GM12891 (cell line): ENCODE data around the gene NSUN7.
"Not testable (repeated sequence)": the region's sequence is repeated elsewhere in the genome, so short reads cannot be mapped to it uniquely, and the experiment has no call there.

Experiments used
- DNase-seq: peaks from one replicate; pipeline ENCODE4 v3.0.0; 2011; ENCODE audit warnings: low spot score; ENCODE audit not compliant: insufficient read length
- FAIRE-seq: peaks from 2 replicates; lab custom pipeline; 2011; peaks lifted over from hg19 to GRCh38; lab: Jason Lieb, UNC
- PAX5 ChIP-seq: IDR thresholded peaks from 2 replicates; pipeline ENCODE4 v1.6.1; 2011; ENCODE audit warnings: low read length, moderate library complexity, mild to moderate bottlenecking; ENCODE audit not compliant: insufficient read depth, severe bottlenecking
- POLR2A ChIP-seq: IDR thresholded peaks from 2 replicates; pipeline ENCODE4 v1.6.1; 2011; ENCODE audit warnings: low read depth, low read length, control low read depth
- POLR2AphosphoS5 ChIP-seq: IDR thresholded peaks from 2 replicates; pipeline ENCODE4 v1.6.1; 2011; ENCODE audit warnings: low read depth, low read length, control low read depth
- POU2F2 ChIP-seq: IDR thresholded peaks from 2 replicates; pipeline ENCODE4 v1.6.1; 2011; ENCODE audit warnings: low read depth, mild to moderate bottlenecking, control low read depth, low read length, moderate library complexity
- SPI1 ChIP-seq: IDR thresholded peaks from 2 replicates; pipeline ENCODE4 v1.6.1; 2011; ENCODE audit warnings: low read depth, low read length, control low read depth
- TAF1 ChIP-seq: IDR thresholded peaks from 2 replicates; pipeline ENCODE4 v1.6.1; 2011; ENCODE audit warnings: low read depth, low read length, control low read depth

Gene NSUN7

GRCh38 chr4:40808926-40809457, 59.2 kb downstream of the NSUN7 start:
- TF ChIP-seq PAX5 (no peak), POU2F2 (no peak)
- no peak for DNase-seq

GRCh38 chr4:40811956-40812355, 62.2 kb downstream of the NSUN7 start:
- FAIRE-seq, result no peak
- TF ChIP-seq POU2F2, result no peak
- TF ChIP-seq POLR2AphosphoS5, result no peak
- no peak for TF ChIP-seq PAX5
- no peak for TF ChIP-seq POLR2A
- TF ChIP-seq SPI1, result no peak
- TF ChIP-seq TAF1, result no peak
- DNase-seq, result no peak

More at GRCh38 chr4:40808926-40809457, 59.2 kb downstream of the NSUN7 start:
- FAIRE-seq, result no peak

- FAIRE-seq (no peak), DNase-seq (no peak)
- no peak for TF ChIP-seq POU2F2
- no peak for TF ChIP-seq PAX5
- TF ChIP-seq SPI1, result no peak
- TF ChIP-seq POLR2A, result no peak
- no peak for TF ChIP-seq POLR2AphosphoS5
- TF ChIP-seq TAF1, result no peak
These were observed 62.6 kb downstream of the NSUN7 start for GRCh38 chr4:40812386-40812785.

DNA sequence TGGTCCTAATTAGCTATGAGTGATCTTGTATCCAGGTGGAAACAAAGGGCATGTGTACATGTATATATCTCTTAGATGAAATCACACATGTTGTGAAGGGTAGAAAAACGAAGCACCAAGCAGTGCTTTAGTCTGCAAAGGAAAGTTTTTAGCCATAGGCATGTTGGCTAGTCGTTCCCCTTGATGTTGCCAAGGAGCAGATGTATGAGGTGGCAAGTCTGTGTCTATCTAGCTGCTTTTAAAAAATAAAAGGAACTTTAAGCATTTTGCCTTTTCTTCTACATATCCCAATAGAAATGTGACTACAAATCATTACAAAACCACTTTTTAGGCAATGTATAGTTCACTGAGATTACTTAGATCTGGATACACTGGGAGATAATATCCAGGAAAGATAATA, 63.1 kb downstream of the NSUN7 start:
- peak; percentile 16 for FAIRE-seq
- no peak for DNase-seq
- TF ChIP-seq PAX5, result no peak

GRCh38 chr4:40817157-40817556, 67.4 kb downstream of the NSUN7 start:
- DNase-seq, FAIRE-seq: not testable (repeated sequence)

- FAIRE-seq (no peak), DNase-seq (no peak)
- no peak for TF ChIP-seq POLR2AphosphoS5
- no peak for TF ChIP-seq POU2F2
- TF ChIP-seq POLR2A, result no peak
- no peak for TF ChIP-seq TAF1
- no peak for TF ChIP-seq PAX5
- no peak for TF ChIP-seq SPI1
These were observed 70.3 kb downstream of the NSUN7 start for GRCh38 chr4:40820101-40820500.

GRCh38 chr4:40822420-40823166, 72.8 kb downstream of the NSUN7 start:
- TF ChIP-seq PAX5 (no peak), SPI1 (no peak), TAF1 (no peak), POLR2AphosphoS5 (no peak), POU2F2 (no peak), POLR2A (no peak)
- FAIRE-seq (no peak), DNase-seq (no peak)

- TF ChIP-seq POLR2A (no peak), POU2F2 (peak; percentile 57; the same call in 1 of the 2 replicates)
- DNase-seq (no peak), FAIRE-seq (peak; percentile 88)
These were observed 75.5 kb downstream of the NSUN7 start for GRCh38 chr4:40825014-40825838.

- TF ChIP-seq POLR2AphosphoS5 (no peak), SPI1 (no peak), PAX5 (no peak), POLR2A (no peak), TAF1 (no peak), POU2F2 (no peak)
- DNase-seq, result no peak
- no peak for FAIRE-seq
These were observed 77.1 kb downstream of the NSUN7 start for GRCh38 chr4:40826821-40827220.

GRCh38 chr4:40827758-40828157, 78.0 kb downstream of the NSUN7 start:
- DNase-seq (no peak), FAIRE-seq (no peak)
- no peak for TF ChIP-seq TAF1
- no peak for TF ChIP-seq SPI1
- TF ChIP-seq POLR2A, result no peak
- TF ChIP-seq POLR2AphosphoS5, result no peak
- no peak for TF ChIP-seq PAX5
- TF ChIP-seq POU2F2, result no peak
